ENCODE measurements around the gene CLMP.

CLMP gene

DNA sequence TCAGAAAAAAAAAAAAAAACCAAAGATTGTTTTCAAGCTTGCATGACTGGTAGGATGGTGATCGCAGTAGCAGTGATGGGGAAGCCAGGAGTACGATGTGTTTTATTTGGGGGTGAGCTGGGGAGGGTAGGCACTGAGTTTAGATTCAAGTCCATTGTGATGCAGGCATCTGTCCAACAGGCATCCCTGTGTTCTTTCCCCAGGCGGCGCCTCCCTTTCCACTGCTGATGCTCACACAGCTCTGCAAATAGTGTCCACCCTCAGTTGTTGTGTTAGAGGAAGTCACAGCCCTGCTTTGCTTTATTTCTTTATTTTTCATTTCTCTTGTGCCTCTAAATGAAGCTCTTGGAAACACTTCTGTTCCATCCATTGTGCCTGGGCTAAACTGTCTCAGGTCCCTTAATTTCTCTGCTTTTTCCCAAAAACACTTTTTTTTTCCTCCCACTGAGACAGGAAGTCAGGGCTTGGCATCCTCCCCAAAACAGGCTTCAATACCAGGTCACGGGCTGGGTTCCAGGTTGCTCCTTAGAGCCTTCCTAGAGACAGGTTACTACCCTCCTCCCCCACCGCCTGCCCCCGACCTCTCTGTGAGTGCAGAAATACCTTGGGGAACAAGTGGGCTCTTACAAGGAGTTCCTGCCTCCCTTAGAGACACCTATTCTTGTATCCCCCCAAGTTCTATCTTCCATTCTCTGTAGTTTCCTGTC is 94.5 kb downstream of the CLMP start:
- H3K4me3 ChIP-seq (ENCODE audit: low read depth, low read length), result no peak overlapping the region
- CTCF ChIA-PET, result interaction anchor here (1.1 to 1.8 kb wide), 3 partner anchors 10 to 200 kb away, joined by 3 to 5 read pairs (median 5); no protein-coding TSS in a partner anchor
- TF ChIP-seq ZNF175 (tag by site-specific recombination; IDR thresholded peaks at IDR 0.05) (no peak), ZNF544 (tag by site-specific recombination; IDR thresholded peaks at IDR 0.05) (no peak), REPIN1 (tag by site-specific recombination; IDR thresholded peaks at IDR 0.05; ENCODE audit: low read depth) (no peak), GLIS1 (tag by site-specific recombination; IDR thresholded peaks at IDR 0.05) (no peak), ZNF112 (tag by site-specific recombination; IDR thresholded peaks at IDR 0.05) (no peak), ZXDB (tag by site-specific recombination; IDR thresholded peaks at IDR 0.05) (no peak), ZNF23 (tag by site-specific recombination; IDR thresholded peaks at IDR 0.05; ENCODE audit: borderline replicate concordance) (no peak), ZNF311 (tag by site-specific recombination; IDR thresholded peaks at IDR 0.05; ENCODE audit: borderline replicate concordance) (no peak), ZNF501 (tag by site-specific recombination; IDR thresholded peaks at IDR 0.05) (no peak), ZNF416 (tag by site-specific recombination; IDR thresholded peaks at IDR 0.05) (no peak), ZEB2 (tag by site-specific recombination; IDR thresholded peaks at IDR 0.05) (no peak), ZNF324 (tag by site-specific recombination; IDR thresholded peaks at IDR 0.05) (no peak), ZNF394 (tag by site-specific recombination; IDR thresholded peaks at IDR 0.05; ENCODE audit: borderline replicate concordance) (no peak), ZNF600 (tag by site-specific recombination; IDR thresholded peaks at IDR 0.05) (no peak), SCRT1 (tag by site-specific recombination; IDR thresholded peaks at IDR 0.05; ENCODE audit: borderline replicate concordance) (no peak), ZNF830 (tag by site-specific recombination; IDR thresholded peaks at IDR 0.05; ENCODE audit: low read depth) (no peak), ZNF266 (tag by site-specific recombination; IDR thresholded peaks at IDR 0.05; ENCODE audit: low read depth) (no peak), KLF1 (tag by site-specific recombination; IDR thresholded peaks at IDR 0.05) (no peak)
- TF ChIP-seq, protein P1, sequence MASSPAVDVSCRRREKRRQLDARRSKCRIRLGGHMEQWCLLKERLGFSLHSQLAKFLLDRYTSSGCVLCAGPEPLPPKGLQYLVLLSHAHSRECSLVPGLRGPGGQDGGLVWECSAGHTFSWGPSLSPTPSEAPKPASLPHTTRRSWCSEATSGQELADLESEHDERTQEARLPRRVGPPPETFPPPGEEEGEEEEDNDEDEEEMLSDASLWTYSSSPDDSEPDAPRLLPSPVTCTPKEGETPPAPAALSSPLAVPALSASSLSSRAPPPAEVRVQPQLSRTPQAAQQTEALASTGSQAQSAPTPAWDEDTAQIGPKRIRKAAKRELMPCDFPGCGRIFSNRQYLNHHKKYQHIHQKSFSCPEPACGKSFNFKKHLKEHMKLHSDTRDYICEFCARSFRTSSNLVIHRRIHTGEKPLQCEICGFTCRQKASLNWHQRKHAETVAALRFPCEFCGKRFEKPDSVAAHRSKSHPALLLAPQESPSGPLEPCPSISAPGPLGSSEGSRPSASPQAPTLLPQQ (tag by site-specific recombination; IDR thresholded peaks at IDR 0.05), result no peak
- TF ChIP-seq, protein P2, sequence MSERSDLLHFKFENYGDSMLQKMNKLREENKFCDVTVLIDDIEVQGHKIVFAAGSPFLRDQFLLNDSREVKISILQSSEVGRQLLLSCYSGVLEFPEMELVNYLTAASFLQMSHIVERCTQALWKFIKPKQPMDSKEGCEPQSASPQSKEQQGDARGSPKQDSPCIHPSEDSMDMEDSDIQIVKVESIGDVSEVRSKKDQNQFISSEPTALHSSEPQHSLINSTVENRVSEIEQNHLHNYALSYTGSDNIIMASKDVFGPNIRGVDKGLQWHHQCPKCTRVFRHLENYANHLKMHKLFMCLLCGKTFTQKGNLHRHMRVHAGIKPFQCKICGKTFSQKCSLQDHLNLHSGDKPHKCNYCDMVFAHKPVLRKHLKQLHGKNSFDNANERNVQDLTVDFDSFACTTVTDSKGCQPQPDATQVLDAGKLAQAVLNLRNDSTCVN (tag by site-specific recombination; optimal IDR thresholded peaks at IDR 0.05), result no peak
- POLR2A ChIA-PET, result no interaction called here
- 0 out of 2 replicates have a peak, but pooled peaks cover 3% of the 10 kb centered on the region for H3K4me1 ChIP-seq (ENCODE audit: control insufficient read depth, insufficient read depth, low read length)
- no peaks in the 10 kb centered on the region for H3K9me3 ChIP-seq (ENCODE audit: control insufficient read depth, insufficient read depth, low read depth, low read length)
- H3K36me3 ChIP-seq (ENCODE audit: control insufficient read depth in 2 of 2, insufficient read depth in 1 of 2, low read length in 2 of 2), result no peaks in the 10 kb centered on the region
- no peak overlapping the region for H3K27ac ChIP-seq (ENCODE audit: extremely low read depth, low read depth, low read length)

DNA sequence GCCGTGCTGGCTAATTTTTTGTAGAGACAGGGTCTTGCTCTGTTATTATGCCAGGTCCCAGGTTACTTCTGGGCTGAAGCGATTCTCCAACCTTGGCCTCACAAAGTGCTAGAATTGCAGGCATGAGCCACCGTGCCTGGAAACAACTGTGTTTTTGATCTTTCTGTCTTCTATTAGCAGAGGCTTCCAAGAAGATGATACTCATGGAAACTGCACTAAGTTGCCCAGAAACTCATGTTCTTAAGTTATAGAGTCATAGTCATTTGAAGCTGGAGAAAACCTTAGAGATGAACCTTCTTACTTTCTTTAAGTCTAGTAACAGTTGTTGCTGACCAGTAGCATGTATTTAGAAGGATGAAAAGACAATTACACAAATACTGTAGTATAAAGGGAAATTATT is 96.1 kb downstream of the CLMP start:
- no peaks in the 10 kb centered on the region for H3K9me3 ChIP-seq (ENCODE audit: control insufficient read depth, insufficient read depth, low read depth, low read length)
- H3K27ac ChIP-seq (ENCODE audit: extremely low read depth, low read depth, low read length), result no peak overlapping the region
- TF ChIP-seq ZBTB21 (tag by site-specific recombination; IDR thresholded peaks at IDR 0.05), result no peak
- TF ChIP-seq, protein P3, sequence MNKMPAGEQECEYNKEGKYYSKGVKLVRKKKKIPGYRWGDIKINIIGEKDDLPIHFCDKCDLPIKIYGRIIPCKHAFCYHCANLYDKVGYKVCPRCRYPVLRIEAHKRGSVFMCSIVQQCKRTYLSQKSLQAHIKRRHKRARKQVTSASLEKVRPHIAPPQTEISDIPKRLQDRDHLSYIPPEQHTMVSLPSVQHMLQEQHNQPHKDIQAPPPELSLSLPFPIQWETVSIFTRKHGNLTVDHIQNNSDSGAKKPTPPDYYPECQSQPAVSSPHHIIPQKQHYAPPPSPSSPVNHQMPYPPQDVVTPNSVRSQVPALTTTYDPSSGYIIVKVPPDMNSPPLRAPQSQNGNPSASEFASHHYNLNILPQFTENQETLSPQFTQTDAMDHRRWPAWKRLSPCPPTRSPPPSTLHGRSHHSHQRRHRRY (tag by site-specific recombination; IDR thresholded peaks at IDR 0.05), result no peak
- no peak for TF ChIP-seq ZNF660 (tag by site-specific recombination; IDR thresholded peaks at IDR 0.05)
- TF ChIP-seq ZNF155 (tag by site-specific recombination; IDR thresholded peaks at IDR 0.05), result no peak
- TF ChIP-seq ZNF404 (tag by site-specific recombination; IDR thresholded peaks at IDR 0.05), result no peak
- TF ChIP-seq, protein P4, sequence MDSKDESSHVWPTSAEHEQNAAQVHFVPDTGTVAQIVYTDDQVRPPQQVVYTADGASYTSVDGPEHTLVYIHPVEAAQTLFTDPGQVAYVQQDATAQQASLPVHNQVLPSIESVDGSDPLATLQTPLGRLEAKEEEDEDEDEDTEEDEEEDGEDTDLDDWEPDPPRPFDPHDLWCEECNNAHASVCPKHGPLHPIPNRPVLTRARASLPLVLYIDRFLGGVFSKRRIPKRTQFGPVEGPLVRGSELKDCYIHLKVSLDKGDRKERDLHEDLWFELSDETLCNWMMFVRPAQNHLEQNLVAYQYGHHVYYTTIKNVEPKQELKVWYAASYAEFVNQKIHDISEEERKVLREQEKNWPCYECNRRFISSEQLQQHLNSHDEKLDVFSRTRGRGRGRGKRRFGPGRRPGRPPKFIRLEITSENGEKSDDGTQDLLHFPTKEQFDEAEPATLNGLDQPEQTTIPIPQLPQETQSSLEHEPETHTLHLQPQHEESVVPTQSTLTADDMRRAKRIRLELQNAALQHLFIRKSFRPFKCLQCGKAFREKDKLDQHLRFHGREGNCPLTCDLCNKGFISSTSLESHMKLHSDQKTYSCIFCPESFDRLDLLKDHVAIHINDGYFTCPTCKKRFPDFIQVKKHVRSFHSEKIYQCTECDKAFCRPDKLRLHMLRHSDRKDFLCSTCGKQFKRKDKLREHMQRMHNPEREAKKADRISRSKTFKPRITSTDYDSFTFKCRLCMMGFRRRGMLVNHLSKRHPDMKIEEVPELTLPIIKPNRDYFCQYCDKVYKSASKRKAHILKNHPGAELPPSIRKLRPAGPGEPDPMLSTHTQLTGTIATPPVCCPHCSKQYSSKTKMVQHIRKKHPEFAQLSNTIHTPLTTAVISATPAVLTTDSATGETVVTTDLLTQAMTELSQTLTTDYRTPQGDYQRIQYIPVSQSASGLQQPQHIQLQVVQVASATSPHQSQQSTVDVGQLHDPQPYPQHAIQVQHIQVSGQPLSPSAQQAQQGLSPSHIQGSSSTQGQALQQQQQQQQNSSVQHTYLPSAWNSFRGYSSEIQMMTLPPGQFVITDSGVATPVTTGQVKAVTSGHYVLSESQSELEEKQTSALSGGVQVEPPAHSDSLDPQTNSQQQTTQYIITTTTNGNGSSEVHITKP (tag by site-specific recombination; IDR thresholded peaks at IDR 0.05), result no peak
- TF ChIP-seq ZNF174 (tag by site-specific recombination; IDR thresholded peaks at IDR 0.05), result no peak
- 0 out of 2 replicates have a peak, but pooled peaks cover 3% of the 10 kb centered on the region for H3K4me1 ChIP-seq (ENCODE audit: control insufficient read depth, insufficient read depth, low read length)
- no peak overlapping the region for H3K4me3 ChIP-seq (ENCODE audit: low read depth, low read length)
- ChIA-PET POLR2A (no interaction called here), CTCF (interaction anchor here (1.2 to 1.8 kb wide), 2 partner anchors 12 to 163 kb away, joined by 5 to 6 read pairs; no protein-coding TSS in a partner anchor)
- no peaks in the 10 kb centered on the region for H3K36me3 ChIP-seq (ENCODE audit: control insufficient read depth in 2 of 2, insufficient read depth in 1 of 2, low read length in 2 of 2)
